ENCODE results near the gene ARHGAP4. TPM values are rescaled to one million over a fixed set of nuclear protein-coding genes. Genes with fewer than 3 reads are reported as not detected.

Gene ARHGAP4
- total and polyA plus RNA-seq, 10 of the 15 experiments (the other 5 are each of a cell fraction or from before 2014, with no cell fraction given): 0.71 to 120 (median 44.3) TPM

DNA sequence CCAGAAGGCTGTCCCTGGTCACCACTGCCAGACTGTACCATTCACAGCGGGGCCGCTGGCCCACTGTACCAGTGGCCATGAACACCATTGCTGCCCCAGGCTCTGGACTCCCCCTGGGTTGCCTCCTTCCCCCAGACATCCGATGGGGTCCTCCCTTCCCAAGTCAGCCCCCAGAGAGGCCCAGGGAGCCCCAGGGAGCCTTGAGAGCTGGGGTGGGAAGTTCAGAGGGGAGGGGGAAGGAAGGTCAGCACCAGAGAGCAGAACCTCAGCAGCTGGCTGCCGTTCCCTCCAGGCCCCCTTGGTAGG is 441 bp upstream of the ARHGAP4 start:
- intact Hi-C loops (cut with micrococcal nuclease; ENCODE audit: unreplicated experiment) (loop anchor here (2.0 to 5.0 kb wide), 4 partner anchors 44 to 446 kb away; partner anchors contain the start of genes ABCD1, BCAP31, FLNA and HCFC1), in situ Hi-C loops (cut with MboI) (loop anchor here (10.0 kb wide), 1 partner anchor 58 kb away; no protein-coding TSS in a partner anchor)
- ChIA-PET POLR2A (interaction anchor here (0.8 to 5.8 kb wide), 11 partner anchors 8 to 200 kb away, joined by 3 to 68 read pairs (median 4); partner anchors contain the start of genes HCFC1, NAA10 and TMEM187), CTCF (interaction anchor here (0.6 to 8.7 kb wide), 7 partner anchors 21 to 136 kb away, joined by 3 to 172 read pairs (median 3); partner anchors contain the start of gene RENBP), SMC1A (ENCODE audit: uncharacterized antibody, unreplicated experiment) (interaction anchor here (0.7 to 5.5 kb wide), 4 partner anchors 21 to 132 kb away, joined by 3 to 61 read pairs (median 12); partner anchors contain the start of genes IDH3G and SSR4), RAD21 (ENCODE audit: unreplicated experiment) (interaction anchor here (1.1 to 6.2 kb wide), 4 partner anchors 9 to 81 kb away, joined by 3 to 48 read pairs (median 10); partner anchors contain the start of genes HCFC1 and NAA10)
- Histone ChIP-seq H3K4me2 (ENCODE audit: control insufficient read depth, insufficient read depth) (peak overlapping the region; percentile 93; the same call in 1 of the 2 replicates), H3K79me2 (ENCODE audit: control insufficient read depth, insufficient read depth, low read length) (peaks cover 39% of the 10 kb centered on the region), H3K27me3 (replicated peaks in 1 of 2; ENCODE audit: control insufficient read depth in 2 of 2, insufficient read depth in 2 of 2, low read length in 1 of 2) (no peaks in the 10 kb centered on the region), H2AFZ (ENCODE audit: control insufficient read depth, low read depth, low read length) (peak overlapping the region; percentile 17; the same call in 1 of the 2 replicates), H3K4me1 (ENCODE audit: control insufficient read depth, insufficient read depth, low read length) (peaks cover 9% of the 10 kb centered on the region; the same call in 1 of the 2 replicates), H3K36me3 (ENCODE audit: control insufficient read depth in 2 of 2, insufficient read depth in 2 of 2, low read length in 1 of 2) (peaks cover 0 to 2% of the 10 kb centered on the region in 2 experiments; a peak in 3 of 4 replicates), H3K27ac (ENCODE audit: control insufficient read depth, insufficient read depth) (peak overlapping the region; percentile 98), H3K9me3 (replicated peaks; ENCODE audit: control insufficient read depth, insufficient read depth, low read length) (no peaks in the 10 kb centered on the region; the same call in 2 of the 3 replicates), H4K20me1 (ENCODE audit: control insufficient read depth, insufficient read depth) (no peaks in the 10 kb centered on the region), H3K9ac (ENCODE audit: control insufficient read depth, insufficient read depth, low read length) (peak overlapping the region; percentile 97), H3K4me3 (peak overlapping the region; percentile 74)
- 0% methylated on average over 3 of the region's 4 CpGs for WGBS (ENCODE audit: insufficient coverage, insufficient replicate concordance, low lambda C conversion rate, missing lambda C conversion rate)
- no peak for FAIRE-seq
- DNase-seq (ENCODE audit: low read depth, low spot score): no peak
- BruUV-seq (replicated peaks): no TSS peak
- peak; percentile 1 for ATAC-seq
- TF ChIP-seq KAT2A (conservative IDR thresholded peaks at IDR 0.05; ENCODE audit: control insufficient read depth, low read depth, low read length) (no peak), POLR2A (IDR thresholded peaks at IDR 0.05; ENCODE audit: low read depth, low read length) (peak; percentile 92), PAX5 (IDR thresholded peaks at IDR 0.05; ENCODE audit: borderline replicate concordance, low read depth, low read length) (no peak; the same call in 1 of the 2 replicates), ZSCAN29 (IDR thresholded peaks at IDR 0.05) (no peak), RB1 (IDR thresholded peaks at IDR 0.05; ENCODE audit: borderline replicate concordance) (no peak), ZNF622 (IDR thresholded peaks at IDR 0.05) (no peak), E4F1 (IDR thresholded peaks at IDR 0.05; ENCODE audit: borderline replicate concordance, partially characterized antibody) (no peak), SP1 (IDR thresholded peaks at IDR 0.05; ENCODE audit: low read depth, low read length) (peak; percentile 46), NKRF (conservative IDR thresholded peaks at IDR 0.05) (no peak), EGR1 (IDR thresholded peaks at IDR 0.05; ENCODE audit: borderline replicate concordance in 1 of 2, low read depth in 2 of 2, low read length in 2 of 2) (no peak), FOXM1 (IDR thresholded peaks at IDR 0.05; ENCODE audit: low read depth, low read length) (no peak), PML (IDR thresholded peaks at IDR 0.05; ENCODE audit: low read length) (no peak), ESRRA (IDR thresholded peaks at IDR 0.05; ENCODE audit: low read length) (no peak), SMARCA5 (IDR thresholded peaks at IDR 0.05) (no peak), ZNF24 (IDR thresholded peaks at IDR 0.05) (no peak)
- TF ChIP-seq, protein P1, sequence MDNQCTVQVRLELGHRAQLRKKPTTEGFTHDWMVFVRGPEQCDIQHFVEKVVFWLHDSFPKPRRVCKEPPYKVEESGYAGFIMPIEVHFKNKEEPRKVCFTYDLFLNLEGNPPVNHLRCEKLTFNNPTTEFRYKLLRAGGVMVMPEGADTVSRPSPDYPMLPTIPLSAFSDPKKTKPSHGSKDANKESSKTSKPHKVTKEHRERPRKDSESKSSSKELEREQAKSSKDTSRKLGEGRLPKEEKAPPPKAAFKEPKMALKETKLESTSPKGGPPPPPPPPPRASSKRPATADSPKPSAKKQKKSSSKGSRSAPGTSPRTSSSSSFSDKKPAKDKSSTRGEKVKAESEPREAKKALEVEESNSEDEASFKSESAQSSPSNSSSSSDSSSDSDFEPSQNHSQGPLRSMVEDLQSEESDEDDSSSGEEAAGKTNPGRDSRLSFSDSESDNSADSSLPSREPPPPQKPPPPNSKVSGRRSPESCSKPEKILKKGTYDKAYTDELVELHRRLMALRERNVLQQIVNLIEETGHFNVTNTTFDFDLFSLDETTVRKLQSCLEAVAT (IDR thresholded peaks at IDR 0.05): peak; percentile 51; the same call in 1 of the 2 replicates
- TF ChIP-seq, protein P2, sequence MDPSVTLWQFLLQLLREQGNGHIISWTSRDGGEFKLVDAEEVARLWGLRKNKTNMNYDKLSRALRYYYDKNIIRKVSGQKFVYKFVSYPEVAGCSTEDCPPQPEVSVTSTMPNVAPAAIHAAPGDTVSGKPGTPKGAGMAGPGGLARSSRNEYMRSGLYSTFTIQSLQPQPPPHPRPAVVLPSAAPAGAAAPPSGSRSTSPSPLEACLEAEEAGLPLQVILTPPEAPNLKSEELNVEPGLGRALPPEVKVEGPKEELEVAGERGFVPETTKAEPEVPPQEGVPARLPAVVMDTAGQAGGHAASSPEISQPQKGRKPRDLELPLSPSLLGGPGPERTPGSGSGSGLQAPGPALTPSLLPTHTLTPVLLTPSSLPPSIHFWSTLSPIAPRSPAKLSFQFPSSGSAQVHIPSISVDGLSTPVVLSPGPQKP (IDR thresholded peaks at IDR 0.05; ENCODE audit: low read depth, low read length): no peak; the same call in 1 of the 2 replicates

Measured in GM12878 (cell line).